ENCODE results near the gene ARHGAP44.

DNA sequence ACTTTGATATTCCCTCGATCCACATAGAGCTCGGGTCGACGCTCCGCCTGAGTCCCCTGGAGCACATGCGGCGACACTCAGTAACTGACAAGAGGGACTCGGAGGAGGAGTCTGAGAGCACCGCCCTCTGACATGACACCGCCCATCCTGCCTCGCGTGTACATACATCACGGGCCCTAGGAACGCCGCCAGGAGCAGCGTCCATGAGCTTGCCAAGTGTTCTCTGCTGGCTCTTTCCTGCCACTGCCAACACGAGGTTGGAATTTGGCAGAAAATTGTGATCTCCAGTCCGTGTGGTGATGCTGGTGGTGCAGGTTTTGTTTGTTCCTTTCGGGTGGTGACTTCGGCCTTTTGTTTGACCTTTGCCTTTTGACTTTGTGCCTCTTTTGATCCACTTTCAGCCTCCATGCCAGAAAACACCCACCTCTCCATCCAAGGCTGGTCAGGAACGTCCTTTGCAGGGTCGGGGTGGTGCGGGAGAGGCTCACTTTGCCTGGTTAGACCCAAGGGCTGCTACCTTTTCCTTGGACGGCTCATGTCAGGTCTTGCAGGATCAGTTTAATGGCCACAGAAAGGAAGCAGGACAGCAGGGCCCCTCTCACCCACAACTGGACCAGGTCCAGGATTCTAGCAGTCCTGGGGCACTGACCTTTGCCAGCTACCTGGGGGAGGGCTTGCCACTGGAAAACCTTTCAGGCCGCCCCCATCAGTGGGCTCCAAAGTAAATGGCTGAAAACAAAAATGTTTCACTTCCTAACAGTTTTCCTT lies 200.9 kb downstream of the ARHGAP44 start:
- TF ChIP-seq, protein P1, sequence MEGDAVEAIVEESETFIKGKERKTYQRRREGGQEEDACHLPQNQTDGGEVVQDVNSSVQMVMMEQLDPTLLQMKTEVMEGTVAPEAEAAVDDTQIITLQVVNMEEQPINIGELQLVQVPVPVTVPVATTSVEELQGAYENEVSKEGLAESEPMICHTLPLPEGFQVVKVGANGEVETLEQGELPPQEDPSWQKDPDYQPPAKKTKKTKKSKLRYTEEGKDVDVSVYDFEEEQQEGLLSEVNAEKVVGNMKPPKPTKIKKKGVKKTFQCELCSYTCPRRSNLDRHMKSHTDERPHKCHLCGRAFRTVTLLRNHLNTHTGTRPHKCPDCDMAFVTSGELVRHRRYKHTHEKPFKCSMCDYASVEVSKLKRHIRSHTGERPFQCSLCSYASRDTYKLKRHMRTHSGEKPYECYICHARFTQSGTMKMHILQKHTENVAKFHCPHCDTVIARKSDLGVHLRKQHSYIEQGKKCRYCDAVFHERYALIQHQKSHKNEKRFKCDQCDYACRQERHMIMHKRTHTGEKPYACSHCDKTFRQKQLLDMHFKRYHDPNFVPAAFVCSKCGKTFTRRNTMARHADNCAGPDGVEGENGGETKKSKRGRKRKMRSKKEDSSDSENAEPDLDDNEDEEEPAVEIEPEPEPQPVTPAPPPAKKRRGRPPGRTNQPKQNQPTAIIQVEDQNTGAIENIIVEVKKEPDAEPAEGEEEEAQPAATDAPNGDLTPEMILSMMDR (IDR thresholded peaks at IDR 0.05; ENCODE audit: low read depth, low read length) = no peak
- no peak for TF ChIP-seq EZH2phosphoT487 (IDR thresholded peaks at IDR 0.05; ENCODE audit: low read depth)
